ENCODE results near the gene WASHC2C.
"Not testable (repeated sequence)": the region's sequence is repeated elsewhere in the genome, so short reads cannot be mapped to it uniquely, and the experiment has no call there.

Gene WASHC2C

DNA sequence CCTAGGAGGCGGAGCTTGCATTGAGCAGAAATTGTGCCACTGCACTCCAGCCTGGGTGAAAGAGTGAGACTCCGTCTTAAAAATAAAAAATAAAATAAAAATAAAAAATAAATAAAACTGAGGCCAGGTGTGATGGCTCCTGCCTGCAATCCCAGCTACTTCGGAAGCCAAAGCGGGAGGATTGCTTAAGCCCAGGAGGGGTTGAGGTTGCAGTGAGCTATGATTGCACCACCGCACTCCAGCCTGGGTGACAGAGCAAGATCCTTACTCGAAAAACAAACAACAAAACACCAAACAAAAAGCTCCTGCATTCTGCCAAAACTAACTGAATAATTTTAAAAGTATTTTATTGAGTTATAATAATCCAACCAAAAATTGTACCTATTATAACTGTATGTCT is 84.0 kb downstream of the WASHC2C start:
- no peak for DNase-seq (ENCODE audit: low read depth)
- H3K4me3 ChIP-seq (ENCODE audit: low read length), result no peak overlapping the region
- TF ChIP-seq, protein P1, sequence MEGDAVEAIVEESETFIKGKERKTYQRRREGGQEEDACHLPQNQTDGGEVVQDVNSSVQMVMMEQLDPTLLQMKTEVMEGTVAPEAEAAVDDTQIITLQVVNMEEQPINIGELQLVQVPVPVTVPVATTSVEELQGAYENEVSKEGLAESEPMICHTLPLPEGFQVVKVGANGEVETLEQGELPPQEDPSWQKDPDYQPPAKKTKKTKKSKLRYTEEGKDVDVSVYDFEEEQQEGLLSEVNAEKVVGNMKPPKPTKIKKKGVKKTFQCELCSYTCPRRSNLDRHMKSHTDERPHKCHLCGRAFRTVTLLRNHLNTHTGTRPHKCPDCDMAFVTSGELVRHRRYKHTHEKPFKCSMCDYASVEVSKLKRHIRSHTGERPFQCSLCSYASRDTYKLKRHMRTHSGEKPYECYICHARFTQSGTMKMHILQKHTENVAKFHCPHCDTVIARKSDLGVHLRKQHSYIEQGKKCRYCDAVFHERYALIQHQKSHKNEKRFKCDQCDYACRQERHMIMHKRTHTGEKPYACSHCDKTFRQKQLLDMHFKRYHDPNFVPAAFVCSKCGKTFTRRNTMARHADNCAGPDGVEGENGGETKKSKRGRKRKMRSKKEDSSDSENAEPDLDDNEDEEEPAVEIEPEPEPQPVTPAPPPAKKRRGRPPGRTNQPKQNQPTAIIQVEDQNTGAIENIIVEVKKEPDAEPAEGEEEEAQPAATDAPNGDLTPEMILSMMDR (conservative IDR thresholded peaks at IDR 0.05; ENCODE audit: low read length), result no peak

DNA sequence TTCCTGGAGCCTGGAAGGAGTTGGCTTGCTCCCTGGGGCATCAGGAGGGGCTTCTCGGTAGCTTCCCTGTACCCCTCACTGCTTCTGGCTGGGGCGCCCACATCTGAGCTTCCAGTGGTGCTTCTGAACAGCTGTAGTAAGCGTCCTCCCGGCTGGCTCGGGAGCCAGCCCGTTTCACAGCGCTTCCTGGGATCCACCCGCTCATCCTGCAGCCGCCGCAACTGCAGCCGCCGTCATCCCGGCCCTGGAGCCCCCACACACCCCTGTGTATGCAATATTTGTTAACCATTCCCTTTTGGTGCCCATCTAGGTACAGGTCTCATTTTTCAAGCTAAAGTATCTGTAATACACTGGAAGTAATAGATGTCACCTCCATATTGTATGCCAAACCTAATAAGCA is 85.9 kb downstream of the WASHC2C start:
- not testable (repeated sequence) for DNase-seq (ENCODE audit: low read depth); H3K4me3 ChIP-seq (ENCODE audit: low read length)

DNA sequence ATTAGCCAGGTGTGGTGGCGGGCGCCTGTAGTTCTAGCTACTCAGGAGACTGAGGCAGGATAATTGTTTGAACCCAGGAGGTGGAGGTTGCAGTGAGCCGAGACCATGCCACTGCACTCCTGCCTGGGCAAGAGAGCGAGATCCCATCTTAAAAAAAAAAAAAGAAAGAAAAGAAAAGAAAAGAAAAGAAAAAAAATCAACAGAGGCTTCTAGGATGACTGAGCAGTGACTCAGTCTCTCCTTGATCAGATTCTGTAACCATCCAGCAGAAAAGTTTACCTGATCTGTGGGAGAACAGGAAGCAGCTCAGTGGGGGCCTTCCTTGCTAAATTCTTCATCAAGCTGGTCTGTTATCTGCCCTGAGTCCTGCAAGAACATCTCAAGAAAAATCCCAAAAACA is 87.1 kb downstream of the WASHC2C start:
- not testable (repeated sequence) for DNase-seq (ENCODE audit: low read depth); H3K4me3 ChIP-seq (ENCODE audit: low read length)

DNA sequence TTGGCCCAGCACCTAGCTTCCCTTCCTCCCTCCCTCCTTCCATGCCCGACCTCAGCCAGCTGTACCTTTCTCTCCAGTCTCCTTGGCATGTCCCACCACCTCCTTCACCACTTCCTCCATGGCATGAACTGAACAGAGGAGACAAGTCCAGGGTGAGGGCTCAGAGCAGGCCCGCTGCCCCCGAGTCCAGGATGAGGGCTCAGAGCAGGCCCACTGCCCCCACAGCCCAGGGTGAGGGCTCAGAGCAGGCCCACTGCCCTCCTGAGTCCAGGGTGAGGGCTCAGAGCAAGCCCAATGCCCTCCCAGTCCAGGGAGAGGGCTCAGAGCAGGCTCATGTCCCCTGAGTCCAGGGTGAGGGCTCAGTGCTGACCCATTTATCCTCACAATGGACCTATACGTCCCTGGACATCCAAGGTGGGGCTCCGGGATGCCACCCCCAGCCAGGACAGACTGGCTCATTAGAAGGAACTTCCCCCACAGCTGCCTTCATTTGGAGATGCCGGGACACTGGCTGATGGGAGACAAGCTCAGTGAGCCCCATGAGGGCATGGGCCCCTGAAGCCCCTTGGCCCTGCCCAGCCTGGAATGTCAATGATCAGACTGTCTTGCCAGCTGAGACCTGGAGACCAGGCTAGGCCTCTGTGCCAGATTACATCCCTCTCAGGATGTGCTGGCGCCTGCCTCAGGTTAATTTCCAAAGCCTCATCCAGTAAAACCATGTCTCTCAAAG is 90.2 kb downstream of the WASHC2C start:
- TF ChIP-seq, protein P1 (conservative IDR thresholded peaks at IDR 0.05; ENCODE audit: low read length), result no peak
- no peak for DNase-seq (ENCODE audit: low read depth)

DNA sequence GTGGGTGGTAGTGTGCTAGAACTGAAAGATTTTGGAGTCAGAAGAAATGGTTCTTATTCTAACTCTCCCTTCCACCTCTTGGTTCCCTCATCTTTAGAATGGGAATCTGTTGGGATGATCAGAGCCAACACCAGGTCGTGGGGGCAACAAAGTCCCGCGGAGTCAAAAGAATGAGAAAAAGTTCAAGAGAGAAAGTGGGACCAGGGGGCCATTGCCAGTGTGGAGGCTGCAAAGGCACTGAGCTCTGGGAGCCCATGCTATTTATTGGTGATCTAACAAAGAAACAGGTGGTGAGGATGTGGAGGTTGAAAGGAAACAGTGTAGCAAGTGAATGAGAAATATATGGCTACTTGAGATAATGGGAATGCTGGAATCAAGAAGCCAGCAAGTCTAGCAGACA is 90.8 kb downstream of the WASHC2C start:
- TF ChIP-seq, protein P1 (conservative IDR thresholded peaks at IDR 0.05; ENCODE audit: low read length), result no peak
- no peak overlapping the region for H3K4me3 ChIP-seq (ENCODE audit: low read length)
- no peak for DNase-seq (ENCODE audit: low read depth)

More for the DNA sequence above, 90.2 kb downstream of the WASHC2C start:
- no peak overlapping the region for H3K4me3 ChIP-seq (ENCODE audit: low read length)

DNA sequence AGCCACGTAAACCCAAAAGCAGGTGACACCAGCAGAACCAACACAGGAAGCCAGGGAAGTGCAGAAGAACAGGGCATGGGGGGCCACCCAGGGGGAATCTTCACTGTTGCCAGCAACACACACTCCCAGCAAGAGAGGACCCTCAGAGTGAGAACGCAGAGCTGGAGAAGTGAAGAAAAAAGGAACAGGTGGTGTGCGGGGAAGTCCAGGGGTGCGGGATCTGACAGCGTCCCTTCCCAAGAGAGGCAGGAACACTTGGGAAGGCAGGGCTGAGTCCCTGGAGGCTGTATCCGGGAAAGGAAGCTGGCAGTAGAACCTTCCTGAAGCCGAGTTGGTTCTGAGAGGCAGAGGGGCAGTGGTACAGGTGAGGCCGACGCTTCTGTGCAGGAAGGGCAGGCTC is 92.5 kb downstream of the WASHC2C start:
- TF ChIP-seq, protein P1 (conservative IDR thresholded peaks at IDR 0.05; ENCODE audit: low read length), result no peak
- DNase-seq (ENCODE audit: low read depth), result no peak
- no peak overlapping the region for H3K4me3 ChIP-seq (ENCODE audit: low read length)

DNA sequence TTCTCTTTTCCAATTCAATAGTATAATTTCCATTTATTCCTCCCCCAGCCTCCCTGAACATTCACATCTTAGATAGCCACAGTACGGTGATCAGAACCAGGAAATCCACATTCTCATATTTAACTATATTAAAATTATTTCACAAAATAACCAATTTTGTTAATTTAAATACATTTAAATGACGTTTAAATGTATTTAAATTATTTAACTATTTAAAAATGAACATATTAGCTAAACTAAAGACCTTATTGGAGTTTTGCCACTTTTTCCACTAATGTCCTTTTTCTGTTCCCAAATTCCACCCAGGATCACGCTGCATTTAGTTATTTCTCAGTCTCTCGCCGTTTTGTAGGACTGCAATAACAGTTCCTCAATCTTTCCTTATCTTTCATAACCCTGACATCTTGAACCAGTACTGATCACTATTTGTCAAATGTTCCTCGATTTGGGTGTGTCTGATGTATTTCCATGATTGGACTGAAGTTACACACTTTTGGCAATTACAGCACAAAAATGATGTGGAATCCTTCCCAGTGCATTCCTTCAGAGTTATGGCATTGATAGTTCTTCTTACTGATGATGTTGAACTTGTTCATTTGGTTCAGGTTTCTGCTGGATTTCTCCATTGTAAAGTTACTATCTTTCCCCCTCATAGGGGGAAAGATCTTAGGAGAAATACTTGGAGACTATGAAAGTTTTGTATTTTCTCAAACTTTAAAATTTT is 93.2 kb downstream of the WASHC2C start:
- peak; percentile 43 for DNase-seq (ENCODE audit: low read depth)
- H3K4me3 ChIP-seq (ENCODE audit: low read length), result not testable (repeated sequence)

DNA sequence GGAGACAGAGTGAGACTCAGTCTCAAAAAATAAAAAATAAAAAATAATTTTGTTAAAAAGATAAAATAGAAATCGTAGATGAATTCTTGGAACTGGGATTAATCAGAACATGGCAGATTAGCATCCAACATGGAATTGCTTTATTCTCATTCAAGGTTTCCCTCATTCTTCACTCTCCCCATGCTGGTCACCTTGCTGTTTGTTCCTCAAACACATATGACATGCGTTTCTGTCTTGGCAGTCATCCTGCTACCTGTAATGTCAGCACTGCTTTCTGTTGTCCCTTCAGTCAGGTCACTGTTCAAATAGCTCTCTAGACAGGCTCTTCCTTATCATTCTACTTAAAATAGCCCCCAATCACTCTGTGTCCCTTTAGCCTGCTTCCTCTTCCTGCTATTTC is 95.9 kb downstream of the WASHC2C start:
- DNase-seq (ENCODE audit: low read depth); H3K4me3 ChIP-seq (ENCODE audit: low read length): not testable (repeated sequence)

Measured in AG10803 (cell line).